ENCODE measurements around the gene HMGN4.

DNA sequence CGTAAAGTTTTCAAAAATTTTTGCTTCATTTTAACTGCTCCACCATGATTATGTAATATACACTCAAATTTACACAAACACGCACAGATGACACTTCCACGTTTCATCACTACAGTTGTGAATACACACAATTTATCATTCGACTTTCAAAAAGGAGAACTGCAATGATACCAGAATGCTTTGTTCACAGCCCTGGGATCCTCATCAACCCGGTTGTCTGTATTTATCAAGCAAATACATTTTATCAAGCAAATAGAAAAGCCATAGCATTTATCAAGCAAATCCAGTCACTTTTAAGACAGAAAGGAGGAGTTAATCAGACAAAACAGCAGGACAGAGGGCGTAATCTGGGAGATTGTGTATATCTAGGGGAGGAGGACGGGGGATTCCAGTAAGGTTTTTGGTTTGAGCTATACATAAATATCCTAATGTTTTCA lies 38.3 kb downstream of the HMGN4 start:
- TF ChIP-seq CTCF (IDR thresholded peaks at IDR 0.05) (no peak), POLR2A (IDR thresholded peaks at IDR 0.05) (no peak)

All from ovary (tissue), 3 donors.